Activated CD4-positive, CD25-positive, alpha-beta regulatory T cell (primary cell): Measurements from ENCODE around the gene SLC8A1.

Source experiments
- DNase-seq, 4 experiments: peaks; one replicate each; lab custom pipeline; 2025; lab: John Stamatoyannopoulos, UW

The SLC8A1 gene

DNA sequence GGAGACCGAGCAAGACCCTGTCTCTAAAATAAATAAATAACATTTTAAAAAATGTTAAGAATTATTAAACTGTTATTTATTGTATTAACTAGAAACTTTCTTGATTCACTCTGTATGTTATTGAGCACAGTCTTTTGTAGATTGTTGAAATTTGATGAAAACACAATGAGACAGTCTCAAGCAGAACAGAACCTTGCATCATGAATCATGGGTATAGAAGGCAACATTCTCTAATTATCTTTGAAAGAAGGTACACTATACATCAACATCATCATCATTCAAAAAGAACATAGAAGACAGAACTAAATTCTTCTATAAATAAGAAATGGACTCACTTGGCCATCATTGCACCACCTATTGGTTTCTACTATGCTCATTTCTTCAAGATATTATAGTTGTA is 67.7 kb downstream of the SLC8A1 start:
- no peak for DNase-seq

DNA sequence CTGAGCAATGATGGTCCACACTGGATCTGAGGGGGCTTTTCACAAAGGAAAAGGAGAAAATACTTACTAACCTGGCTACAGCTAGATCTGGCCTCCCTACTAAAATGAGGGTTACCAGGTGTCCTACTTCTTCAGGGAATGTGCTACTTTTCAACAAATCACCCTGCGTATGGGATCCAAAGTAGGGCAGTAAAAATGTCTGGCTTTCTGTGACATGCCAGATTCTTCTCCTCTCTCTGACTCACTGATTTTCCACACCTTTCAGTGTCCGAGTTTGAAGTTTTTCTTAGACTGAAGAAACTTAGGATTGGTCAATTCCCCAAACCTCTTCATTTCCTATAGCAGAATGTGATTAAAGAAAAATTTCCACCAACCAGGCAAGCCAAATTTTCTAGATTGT is 71.2 kb downstream of the SLC8A1 start:
- no peak for DNase-seq

DNA sequence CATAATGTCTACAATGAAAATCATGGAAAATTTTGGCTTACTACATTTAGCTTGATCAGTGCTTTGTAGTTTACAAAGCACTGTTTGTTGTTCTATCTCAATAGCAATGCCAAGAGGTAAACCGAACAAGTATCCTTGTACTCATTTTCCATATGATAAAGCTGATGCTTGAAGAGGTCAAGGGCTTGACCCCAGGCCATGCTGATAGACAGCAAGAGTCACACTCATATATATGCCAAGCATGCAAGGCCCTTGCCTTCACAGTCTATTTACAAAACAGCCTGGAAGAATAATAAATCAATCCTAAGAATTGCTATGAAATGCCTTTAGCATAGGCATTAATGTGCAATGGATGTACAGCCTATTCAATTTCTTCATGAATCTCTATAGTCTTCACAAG is 71.8 kb downstream of the SLC8A1 start:
- DNase-seq, result no peak

DNA sequence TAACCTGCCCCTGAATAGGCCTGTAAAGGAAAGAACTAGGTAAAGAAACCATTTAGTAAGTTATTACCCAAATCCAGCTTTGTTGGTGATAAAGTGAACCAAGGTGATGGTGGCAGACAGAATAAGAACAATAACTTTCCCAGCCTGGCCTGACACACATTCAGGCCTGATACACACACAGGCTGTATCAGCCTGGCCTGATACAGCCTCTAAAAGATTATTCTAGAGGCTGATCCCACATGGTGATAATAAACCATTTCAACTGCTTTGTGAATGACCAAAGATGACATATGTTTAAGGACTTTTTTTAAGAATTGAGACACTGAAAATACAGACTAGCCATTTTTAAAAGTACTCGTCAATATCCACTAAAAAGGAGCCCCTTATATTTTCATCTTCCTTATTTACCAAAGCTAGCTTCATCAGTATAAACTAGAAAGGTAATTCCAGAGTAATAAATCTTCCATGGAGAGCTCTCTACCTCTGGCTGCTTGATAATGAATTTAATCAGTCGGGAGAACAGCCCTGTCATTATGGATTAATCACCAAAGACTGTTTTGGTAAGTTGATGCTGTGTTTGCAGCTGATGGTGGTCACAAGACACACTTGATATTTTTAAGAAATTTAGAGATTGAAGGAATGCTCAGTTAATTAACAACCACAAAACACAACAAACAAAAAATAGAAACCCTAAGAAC is 77.2 kb downstream of the SLC8A1 start:
- no peak for DNase-seq

DNA sequence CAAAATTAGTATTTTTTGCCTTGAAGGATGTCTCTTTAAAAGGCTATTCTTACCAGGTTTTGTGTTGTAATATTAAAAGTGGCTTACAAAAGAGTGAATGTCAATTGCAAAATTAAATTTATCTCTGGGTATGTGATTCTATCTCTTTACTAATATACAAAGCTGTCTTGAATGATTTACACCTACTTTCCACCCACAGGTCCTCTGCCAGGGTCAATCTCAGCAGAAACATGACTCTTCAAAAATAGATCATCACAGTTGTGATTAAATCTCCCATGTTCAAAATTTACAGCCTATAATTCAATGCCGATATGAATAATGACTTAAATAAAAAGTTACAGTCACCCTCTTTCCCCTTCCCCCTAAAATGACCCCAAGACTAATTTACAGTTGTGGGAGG is 78.8 kb downstream of the SLC8A1 start:
- DNase-seq, result no peak

DNA sequence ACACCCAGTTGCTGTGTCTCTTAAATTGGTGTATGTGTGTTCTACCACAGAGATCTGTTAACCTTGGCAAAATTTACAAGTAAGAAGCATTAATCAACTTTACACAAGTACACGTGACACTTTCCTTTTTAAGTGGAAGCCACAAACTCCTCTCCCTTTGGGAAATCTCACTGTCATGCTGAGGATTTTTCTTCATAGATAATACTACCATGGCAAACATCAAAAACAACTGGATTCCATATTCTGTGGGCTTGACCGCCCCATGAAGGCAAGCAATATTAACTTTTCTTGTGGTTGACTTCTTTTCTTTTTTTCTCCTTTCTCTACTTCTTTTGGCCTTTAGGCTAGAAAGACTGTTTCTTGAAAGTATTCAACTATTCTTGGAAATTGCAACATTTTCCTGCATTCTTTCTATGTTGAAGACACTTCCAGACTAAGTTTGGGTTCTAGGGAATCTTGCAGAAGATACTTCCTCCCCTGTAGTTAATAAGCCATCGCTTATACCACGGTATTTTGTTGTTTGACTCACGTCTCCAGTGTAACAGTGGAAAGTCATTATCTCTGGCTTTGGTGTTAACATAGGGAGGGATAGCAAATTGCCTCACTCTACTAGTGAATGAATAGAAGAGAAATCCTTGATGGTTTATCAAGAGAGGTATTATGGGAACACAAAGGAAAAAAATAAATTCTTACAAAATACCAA is 79.5 kb downstream of the SLC8A1 start:
- no peak for DNase-seq

DNA sequence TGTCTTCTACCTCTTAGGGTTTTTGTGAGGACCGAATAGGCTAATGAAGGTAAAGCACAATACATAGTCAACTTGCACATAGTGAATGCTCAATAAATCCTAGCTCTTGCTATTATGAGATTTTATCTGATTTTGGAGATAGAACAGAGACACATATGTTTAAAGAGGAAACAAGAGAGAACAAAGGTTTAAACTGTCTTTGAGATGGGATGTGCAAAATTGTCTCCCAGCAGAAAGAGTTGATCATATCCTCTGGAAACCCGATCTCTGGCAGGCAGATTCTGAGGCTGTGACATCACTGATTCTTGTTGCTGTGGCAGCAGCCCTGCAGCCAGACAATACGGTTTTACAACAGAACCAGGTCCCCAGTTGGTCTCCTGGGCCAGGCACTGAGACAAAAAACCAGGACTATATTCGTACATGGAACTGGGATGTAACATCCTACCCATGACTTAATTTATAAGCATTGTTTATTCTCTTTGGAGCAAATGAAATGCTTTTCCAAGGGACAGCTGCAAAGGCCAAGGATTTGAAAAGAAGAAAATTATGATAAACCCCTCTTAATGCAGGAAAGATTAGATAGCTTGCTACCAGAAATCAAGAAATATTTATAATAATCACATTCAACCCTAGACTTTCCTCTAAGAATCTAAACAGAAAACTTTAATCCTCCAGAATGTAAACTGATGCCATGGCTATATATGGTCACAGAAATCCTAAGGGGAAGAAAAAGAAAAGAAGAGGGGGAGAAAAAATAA is 80.2 kb downstream of the SLC8A1 start:
- no peak for DNase-seq

DNA sequence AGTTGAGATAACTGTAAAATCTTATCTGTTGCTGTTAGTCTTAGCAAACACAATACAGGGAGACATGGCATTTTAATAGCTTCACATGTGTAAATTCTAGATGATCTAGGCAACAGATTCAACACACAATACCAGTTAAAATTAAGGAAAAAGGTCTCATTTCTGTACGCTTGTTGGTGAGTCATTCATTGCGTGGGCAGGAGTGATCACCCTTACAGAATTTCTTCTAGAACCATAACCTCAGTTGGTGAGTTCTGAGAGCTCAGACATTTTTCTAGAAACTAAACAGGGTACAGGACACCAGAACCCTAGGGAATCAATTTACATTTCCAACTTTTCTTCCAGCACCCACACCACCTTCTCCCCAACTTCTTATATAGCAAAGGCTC is 81.9 kb downstream of the SLC8A1 start:
- no peak for DNase-seq

DNA sequence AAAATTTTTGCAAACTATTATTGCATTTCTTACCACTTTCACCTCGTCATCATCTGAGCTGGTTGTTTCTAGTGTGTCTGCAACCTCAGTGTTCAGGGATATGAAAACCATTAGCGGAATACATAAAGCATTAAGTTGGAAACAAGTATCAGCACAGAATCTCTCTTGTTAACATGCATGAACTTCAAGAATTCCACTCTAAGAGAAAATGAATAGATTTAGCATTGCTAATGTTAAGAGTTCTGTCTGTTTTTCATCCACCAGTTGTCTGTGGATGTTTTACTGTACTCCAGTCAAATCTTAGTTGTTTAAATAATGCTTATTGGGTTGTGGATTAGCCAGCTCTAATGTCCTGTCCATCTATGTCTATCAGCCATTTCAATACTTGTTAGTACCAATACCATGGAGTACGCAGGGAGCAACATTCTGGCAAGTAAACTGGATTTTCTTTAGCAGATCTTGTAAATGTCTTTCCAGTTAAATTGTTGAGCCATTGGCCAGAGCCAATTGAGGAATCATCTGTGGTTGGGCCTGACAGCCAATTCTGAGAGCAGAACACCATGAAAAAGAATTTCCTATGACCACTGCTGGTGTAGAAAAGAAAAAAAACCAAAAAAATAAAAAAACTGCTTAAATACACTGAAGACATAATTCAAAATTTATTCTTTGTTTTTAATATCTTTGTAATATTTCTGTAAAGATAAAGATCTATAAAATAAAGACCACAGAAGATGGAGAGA is 82.5 kb downstream of the SLC8A1 start:
- DNase-seq, result no peak

DNA sequence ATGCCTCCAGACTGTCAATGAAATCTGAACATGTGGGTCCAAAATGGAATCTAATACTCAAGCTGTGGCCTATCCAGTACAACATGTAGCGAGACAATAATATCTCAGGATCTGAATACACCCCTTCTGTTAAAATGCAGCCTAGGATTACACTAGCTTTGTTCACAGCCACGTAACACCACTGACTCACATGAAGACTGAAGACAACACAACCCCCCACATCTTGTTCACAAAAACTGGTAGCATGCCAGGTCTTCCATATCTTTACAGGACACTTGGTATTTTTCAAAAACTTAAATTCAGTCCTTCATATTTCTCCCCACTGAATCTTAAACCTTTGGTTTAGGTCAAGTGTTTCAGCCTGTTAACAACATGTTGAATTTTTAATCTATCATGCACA is 84.2 kb downstream of the SLC8A1 start:
- DNase-seq, result no peak

DNA sequence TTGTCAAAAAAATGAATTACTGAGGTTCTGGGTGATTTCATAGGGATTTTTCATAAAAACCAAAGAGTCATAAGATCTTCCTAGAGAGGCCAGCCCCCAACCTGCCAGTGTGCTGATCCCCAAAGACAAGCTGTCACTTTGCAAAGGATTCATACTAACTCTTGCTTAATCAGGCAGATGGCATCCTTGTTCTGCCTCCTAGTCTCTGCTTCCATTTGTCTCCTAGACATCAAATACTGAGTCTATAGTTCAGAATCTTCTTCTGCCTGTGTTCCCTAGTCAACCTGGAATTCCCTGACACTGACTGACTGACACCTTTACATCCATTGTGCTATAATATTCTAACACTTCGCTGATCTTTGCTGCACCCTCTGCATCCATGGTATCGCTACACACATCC is 84.9 kb downstream of the SLC8A1 start:
- no peak for DNase-seq

DNA sequence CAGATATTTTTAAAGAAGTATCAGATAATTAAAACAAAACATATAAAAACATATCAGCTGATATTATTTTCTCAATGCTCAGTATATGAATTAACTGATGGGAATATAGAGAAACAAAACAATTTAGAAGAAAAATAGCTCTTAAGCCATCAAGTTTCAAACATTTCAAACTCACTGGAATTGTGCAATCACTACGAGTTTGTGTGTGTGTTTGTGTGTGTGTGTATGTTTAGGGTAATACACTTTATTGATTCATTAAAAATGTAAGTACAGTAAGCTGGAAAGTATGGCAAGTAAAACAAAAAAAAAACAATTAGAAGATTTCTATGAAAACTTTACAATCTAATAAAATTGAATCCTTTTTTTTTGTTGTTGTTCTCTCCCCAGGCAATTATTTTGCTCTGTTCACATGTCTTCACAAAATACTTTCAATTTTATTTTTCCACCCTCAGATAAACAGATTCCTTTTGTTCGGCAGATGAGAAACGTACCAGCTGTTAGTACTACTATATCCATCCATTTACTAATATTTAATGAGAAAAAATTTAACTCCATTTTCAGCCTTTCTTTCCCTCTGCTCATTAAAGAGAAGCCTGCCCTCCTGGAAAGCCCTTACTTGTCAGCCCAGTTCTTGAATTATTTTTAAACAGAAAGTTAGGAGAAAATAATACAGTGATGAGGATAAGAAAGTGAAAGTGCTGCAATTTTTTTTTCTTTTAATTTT is 87.6 kb downstream of the SLC8A1 start:
- no peak for DNase-seq

DNA sequence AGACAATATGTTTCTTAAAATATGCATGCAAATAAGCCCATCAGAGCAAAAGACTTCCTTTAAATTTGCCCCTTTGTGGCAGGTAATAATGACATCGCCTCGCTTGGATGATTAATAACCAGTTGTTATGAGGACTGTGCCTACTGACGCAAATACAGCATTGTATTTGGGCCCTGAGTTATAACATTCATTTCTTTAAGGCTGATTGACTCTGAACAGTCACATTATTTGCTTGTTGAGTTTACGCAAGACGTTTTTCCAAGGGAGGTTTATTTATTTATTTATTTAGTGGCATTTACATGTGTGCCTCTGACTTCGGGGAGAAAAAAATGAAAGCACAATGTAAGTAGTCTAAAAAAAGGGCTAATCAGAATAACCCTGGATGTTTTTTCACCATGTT is 88.3 kb downstream of the SLC8A1 start:
- DNase-seq, result no peak

DNA sequence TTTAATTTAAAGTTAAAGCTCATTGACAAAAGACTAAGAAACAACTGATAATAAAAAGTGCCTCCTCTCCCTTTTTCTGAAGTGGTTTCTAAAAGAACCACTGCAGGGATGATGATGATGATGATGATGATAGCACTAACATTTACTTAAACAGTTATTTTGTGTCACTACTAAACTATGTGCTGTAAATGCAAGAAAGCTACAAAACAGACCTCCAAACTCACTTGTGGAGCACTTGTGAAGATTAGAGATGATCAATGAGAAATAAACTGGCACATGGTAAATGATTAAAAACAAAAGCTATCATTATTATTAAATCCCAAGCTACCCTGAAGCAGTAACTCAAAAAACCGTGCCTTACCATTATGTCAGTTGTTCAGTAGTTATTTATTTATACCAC is 88.7 kb downstream of the SLC8A1 start:
- DNase-seq, result no peak

DNA sequence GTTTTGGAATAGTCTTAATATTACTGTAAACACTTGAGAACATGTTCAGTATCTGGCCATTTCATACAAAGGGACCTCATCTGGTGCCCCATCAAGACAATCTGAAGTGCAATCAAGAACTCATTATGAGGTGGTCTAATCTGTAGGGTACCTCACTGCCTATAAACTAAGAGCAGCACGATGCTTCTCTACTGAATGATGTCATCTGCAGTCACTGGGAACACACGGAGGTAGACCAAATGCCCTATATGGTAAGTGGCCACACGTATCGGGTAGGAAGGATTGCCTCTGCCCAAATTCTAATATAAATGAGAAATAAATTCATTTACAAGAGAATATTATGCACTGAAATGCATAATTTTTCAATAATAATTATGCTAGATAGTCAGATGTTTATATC is 90.4 kb downstream of the SLC8A1 start:
- no peak for DNase-seq

DNA sequence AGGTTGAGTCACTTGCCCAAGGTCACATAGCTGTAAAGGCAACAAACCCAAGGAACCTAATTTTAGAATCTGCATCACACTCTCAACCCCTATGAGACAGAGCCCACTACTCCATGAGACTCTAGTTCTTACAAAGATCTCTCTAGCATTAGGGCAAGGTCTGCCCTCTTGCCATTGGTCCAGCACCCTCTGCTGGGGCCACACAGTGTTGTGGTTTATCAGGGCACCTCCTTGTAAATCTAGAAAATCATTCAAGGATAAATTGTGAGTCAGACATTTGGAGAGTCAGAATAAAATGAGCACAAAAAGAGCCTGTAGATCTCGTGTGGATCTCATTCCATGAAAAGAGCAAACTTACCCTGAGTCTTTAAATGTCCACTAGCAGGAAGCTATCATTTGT is 91.2 kb downstream of the SLC8A1 start:
- no peak for DNase-seq

DNA sequence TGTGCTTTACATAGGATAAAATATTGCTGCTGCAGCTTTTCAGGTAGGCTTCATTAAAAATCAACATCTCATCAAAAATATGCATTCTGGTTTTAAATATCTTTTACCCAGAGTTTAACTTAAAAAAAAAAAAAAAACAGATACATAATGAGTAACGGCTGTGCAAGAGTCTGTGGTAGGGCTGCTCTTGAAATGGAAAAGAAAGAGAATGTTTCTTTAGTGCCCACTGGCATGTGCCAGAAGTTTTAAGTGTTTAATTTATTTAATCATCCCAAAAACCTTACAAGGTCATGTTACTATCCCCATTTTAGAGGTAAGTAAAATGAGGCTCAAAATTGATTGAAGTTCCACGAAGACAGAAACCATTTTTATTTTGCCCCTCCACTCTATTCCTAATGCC is 92.1 kb downstream of the SLC8A1 start:
- no peak for DNase-seq

DNA sequence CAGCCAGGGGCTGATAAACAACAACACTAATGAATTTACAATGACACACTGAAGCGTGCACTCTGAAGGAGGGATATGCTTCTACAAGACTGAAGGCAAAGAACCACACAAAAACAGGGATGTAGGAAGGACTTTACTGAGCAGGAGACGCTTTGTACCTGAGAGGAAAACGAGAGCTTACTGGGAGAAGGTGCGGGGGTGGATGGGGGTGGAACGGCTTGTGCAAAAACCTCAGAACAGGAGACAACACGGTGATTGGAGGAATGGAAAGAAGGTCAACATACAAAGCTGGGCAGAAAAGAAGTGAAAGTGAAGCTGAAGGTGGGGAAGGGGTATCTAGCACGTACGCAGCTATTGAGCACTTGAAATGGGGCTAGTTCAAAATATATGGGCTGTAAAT is 93.1 kb downstream of the SLC8A1 start:
- no peak for DNase-seq

DNA sequence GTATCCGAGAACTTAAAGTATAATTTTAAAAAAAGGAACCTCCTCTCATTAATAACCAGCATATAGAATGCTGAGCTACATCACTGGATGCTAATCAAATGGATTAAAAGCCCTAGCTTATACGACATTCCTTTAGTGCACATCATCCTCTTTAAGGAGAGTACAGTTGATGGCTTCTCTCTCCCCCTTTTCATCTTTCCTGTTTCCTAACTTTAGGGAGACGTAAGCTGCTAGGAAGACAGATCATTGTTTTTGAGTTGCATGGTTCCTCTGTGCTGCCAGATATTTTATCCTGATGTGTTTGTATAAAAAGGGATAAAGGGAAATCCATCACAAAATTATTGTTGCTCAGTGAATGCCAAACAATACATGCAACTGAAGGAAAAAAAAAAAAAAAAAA is 94.2 kb downstream of the SLC8A1 start:
- no peak for DNase-seq

DNA sequence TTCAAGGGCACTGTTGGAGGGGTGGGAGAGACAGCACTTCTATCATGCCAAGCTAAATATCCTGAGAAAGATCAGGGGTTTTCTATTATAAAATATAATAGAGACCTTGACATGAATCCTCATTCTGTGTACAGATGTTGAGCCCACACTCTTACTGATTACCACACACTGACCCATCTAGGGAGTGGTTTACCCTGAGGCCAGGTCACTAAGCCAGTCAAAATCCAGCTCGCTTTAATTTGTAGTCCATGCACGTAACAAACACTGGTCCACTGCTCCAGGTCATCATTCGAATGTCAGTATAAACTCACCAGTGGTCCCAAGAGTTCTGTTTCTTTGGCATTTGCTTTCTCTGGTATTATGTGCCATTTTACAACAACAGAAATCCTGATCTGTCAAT is 96.4 kb downstream of the SLC8A1 start:
- no peak for DNase-seq

DNA sequence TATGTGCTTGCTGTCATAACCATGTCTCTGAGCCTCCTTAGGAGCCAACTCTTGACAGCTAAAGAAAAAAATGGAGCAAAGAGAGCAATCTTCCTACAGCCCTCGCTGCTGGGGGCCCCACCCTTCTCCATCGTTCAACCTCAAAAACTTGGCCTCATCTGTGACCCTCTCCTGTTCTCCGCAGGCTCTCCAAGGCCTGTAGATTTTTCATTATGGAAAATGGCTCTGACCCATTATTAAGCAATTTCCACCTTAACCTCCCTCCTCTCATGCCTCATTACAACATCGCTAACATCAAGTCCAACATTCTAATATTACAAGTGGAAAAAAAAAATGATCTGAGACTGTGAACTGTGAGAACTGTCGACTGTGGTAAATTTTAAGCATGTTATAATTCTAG is 98.7 kb downstream of the SLC8A1 start:
- no peak for DNase-seq

DNA sequence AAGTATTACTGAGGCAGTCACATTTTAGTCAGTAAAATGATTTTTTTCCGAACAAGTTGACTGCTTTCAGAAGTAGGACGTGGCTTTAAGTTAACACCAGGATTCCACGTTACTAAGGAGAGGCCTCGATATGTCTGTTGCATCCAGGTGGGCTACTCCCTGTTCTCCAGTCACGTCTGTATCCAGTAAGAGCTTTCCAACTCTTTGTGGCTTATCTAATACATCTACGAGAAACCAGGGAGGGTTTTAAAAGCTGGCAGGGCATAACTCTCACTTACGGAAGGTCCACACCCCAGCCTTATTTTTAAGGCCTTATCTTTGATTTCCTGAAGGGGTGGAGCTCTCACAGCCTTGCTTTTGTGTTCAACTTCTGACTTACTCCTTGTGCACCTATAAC is 99.2 kb downstream of the SLC8A1 start:
- DNase-seq, result no peak
